ENCODE measurements around the gene ANKRD33B. TPM values are rescaled to one million over a fixed set of nuclear protein-coding genes. Genes with fewer than 3 reads are reported as not detected.
"Not testable (repeated sequence)": the region's sequence is repeated elsewhere in the genome, so short reads cannot be mapped to it uniquely, and the experiment has no call there.

ANKRD33B gene
- total RNA-seq, 1 donor from 2014 or later: 2.9 TPM

DNA sequence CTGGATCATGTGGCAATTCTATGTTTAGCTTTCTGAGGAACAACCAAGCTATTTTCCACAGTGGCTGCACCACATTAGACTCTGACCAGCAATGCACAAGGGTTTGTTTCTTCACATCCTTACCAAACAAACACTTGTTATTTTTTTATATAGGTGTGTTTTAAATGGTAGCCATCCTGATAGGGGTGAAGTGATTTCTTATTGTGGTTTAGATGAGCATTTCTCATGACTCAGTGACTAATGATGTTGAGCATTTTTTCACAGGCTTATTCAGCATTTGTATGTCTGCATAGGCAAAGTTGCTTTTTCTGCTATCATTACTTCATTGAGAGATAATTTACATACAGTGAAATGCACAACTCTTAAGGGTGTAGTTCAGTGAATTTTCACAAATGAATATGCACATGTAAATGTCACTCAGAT is 36.0 kb downstream of the ANKRD33B start:
- DNase-seq (no peak), ATAC-seq (ENCODE audit: poor library complexity) (no peak)
- intact Hi-C loops (cut with DNase I): no loop called here

DNA sequence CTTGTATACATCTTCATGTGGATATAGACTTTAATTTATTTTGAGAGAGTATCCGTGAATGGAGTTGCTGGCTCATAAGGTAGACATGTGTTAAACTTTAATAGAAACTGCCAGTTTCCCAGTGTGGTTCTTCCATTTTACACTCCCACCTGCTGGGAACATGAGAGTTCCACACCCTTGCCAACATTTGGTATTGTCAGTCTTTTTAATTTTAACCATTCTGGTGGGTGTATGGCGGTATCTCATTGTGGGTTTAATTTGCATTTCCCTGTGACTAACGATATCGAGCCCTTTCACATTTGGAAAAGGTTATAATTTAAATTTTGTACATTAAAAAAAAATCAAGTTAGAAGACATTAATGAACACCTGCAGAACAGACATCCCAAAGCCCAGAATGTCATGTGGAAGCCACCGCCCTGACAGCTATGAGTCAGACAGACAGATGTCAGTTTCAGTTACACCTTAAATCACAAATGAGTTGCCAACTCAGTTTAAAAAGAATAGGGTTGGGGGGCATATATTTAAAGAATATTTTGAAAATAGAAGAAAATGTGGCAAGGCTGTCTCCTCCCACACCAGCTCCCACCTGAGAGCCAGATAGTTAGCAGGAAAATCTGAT is 36.9 kb downstream of the ANKRD33B start:
- ATAC-seq (ENCODE audit: poor library complexity) (no peak), DNase-seq (no peak)
- intact Hi-C loops (cut with DNase I): no loop called here

DNA sequence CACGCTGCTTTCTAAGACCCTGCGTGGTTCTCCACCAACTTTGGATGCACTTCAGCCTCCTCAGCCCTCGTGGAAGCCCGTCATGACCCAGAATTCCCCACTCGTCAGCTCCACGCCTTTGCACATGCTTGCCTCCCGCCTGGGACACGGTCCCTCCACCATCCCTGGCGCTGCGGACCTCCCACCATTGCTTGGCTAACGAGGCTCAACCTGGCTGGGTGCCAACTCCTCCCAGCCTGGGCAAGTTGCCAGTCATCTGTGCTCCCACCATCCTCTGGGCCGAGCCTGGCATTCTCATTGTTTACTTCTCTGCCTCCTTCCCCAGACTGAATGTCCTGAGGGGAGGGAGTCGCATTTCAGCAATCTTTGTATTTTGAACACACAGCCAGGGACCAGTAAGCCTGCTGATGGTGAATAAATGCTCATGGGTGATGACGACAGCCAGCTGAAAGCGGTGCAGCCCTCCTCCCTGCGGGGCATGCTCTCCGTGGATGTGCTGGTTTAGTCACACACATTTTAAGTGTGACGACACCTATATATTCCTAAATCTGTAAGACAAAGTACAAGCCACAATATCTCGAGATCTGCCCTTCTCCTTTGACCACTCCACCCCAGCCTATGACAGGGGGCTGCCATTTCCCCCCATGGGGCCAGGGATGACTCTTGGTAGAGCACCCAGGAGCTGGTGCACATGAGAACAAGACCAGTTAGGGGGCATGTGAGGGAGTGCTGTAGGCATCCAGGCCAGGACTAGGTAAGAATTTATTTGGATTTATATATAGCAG is 37.6 kb downstream of the ANKRD33B start:
- intact Hi-C loops (cut with DNase I): no loop called here

DNA sequence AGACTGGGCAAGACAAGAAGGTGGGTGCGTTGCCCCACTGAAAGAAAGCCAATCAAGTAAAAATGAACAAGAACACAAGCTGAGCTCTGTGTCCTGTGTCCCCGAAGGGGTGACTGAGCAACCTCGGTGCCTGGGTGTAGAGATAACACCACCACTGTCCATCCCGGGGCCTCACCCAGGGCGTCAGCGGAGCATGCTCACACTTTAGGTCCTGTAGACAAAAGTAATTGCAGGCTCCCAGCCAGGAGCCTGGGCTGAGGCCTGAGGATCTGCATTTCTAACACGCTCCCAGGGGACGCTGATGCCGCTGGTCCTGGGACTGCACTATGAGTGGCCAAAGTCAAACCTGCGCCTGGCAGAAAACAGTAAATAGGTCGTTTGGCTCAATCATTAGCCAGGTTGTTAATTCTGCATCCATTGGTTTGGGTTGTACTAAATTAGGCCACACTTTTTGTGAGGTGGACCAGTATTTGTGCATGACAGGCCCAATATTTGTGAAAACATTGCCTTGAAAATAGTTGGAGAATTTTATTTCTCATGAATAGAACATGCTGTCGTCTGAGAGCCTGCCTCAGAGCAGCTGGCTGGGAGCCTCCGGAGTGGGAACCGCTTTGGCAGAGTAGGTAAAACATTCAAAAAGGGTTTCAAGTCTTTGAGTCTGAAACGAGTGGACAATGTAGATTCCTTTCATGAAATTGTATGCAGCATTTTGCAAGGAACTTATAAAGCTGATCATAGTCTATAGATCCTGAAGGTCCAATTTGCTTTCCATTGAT is 38.3 kb downstream of the ANKRD33B start:
- intact Hi-C loops (cut with DNase I): no loop called here
- ATAC-seq (ENCODE audit: poor library complexity): peak; percentile 44
- DNase-seq: peak; percentile 68

More for the DNA sequence above, 37.6 kb downstream of the ANKRD33B start:
- DNase-seq (peak; percentile 94), ATAC-seq (ENCODE audit: poor library complexity) (peak; percentile 90)

DNA sequence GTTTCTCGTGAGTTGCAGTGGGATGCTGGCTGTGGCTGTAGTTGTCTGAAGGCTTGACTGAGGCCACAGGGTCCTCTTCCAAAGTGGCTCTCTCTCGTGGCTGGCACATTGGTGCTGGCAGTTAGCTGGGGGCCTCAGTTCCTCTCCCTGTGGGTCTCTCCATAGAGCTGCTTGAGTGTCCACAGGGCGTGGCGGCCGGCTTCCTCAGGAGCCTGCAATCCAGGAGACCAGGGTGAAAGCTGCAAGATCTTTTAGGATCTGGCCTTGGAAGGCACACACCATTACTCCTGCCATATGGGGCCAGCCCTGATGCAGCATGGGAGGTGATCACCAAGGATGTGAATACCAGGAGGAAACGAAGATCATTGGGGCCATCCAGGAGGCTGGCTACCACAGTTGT is 41.1 kb downstream of the ANKRD33B start:
- intact Hi-C loops (cut with DNase I): loop anchor here (5.0 kb wide), 1 partner anchor 43 kb away; the partner anchor contains the start of gene ANKRD33B
- DNase-seq: no peak

DNA sequence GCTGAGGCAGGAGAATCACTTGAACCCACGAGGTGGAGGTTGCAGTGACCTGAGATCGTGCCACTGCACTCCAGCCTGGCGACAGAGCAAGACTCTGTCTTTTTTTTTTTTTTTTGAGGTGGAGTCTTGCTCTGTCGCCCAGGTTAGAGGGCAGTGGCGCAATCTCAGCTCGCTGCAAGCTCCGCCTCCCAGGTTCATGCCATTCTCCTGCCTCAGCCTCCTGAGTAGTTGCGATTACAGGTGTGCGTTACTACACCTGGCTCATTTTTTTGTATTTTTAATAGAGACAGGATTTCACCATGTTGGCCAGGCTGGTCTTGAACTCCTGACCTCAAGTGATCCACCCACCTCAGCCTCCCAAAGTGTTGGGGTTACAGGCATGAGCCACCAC is 42.8 kb downstream of the ANKRD33B start:
- intact Hi-C loops (cut with DNase I): loop anchor here (5.0 kb wide), 1 partner anchor 44 kb away; the partner anchor contains the start of gene ANKRD33B

More for the DNA sequence above, 41.1 kb downstream of the ANKRD33B start:
- no peak for ATAC-seq (ENCODE audit: poor library complexity)

DNA sequence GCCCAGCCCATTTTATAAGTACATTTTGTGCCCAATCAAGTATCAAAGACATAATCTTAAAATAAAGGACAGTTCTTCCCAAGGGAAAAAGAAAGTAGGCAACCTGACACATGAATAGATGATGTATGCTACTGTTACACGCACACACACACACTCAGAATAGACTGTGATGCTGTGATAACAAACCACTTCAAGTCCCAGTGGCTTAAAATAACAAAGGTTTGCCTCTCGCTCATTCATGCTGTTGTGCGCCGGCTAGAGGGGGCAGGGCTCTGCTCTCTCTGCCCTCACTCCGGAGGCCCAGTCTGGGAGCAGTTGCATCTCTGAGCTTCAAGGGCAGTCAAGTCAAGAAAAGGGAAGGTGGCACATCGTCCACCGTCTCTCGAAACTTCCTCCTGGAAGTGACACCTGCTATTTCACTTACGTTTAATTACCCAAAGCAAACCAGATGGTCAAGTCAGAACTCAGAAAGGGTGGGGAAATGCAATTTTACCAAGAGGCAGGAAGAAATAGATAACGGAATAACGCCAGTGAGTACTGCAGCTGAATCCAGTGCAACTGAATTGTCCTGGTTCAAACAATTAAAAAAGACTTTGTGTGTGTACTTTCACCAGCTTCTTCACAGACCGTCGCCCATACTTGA is 43.3 kb downstream of the ANKRD33B start:
- DNase-seq: peak; percentile 68
- intact Hi-C loops (cut with DNase I): loop anchor here (5.0 kb wide), 1 partner anchor 45 kb away; the partner anchor contains the start of gene ANKRD33B
- ATAC-seq (ENCODE audit: poor library complexity): peak; percentile 84

More for the DNA sequence above, 42.8 kb downstream of the ANKRD33B start:
- not testable (repeated sequence) for ATAC-seq (ENCODE audit: poor library complexity); DNase-seq

DNA sequence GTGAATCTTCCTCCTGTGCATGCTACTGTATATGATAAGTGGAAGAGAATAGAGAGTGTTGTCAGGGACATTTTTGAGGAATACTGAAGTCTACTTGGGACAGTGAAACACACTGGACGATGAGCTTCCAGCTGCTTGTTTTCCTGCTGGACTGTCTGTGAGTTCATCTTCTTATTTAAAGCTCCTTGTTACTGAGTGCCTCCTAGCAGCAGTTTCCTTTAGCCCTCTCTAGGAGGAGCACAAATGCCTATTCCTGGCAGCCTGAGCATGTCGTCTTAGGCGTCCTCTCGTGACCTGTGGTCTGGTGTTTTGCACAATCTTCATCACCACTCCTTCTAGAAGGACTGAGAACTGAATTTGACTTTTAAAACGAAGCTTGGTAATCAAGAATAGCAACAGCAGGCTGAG is 43.8 kb downstream of the ANKRD33B start:
- peak; percentile 91 for ATAC-seq (ENCODE audit: poor library complexity)
- DNase-seq: peak; percentile 62
- intact Hi-C loops (cut with DNase I): loop anchor here (5.0 kb wide), 1 partner anchor 45 kb away; the partner anchor contains the start of gene ANKRD33B

DNA sequence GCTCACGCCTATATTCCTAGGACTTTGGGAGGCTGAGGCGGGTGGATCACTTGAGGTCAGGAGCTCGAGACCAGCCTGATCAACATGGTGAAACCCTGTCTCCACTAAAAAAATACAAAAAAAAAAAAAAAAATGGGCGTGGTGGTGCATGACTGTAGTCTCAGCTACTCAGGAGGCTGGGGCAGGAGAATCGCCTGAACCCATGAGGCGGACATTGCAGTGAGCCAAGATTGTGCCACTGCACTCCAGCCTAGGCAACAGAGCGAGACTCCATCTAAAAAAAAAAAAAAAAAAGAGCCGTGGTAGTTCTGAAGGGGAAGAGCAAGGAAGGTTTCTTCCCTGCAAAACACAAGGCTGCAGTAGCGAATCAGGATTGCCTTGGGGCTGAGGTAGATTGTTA is 44.2 kb downstream of the ANKRD33B start:
- peak; percentile 5 for ATAC-seq (ENCODE audit: poor library complexity)
- intact Hi-C loops (cut with DNase I): loop anchor here (5.0 kb wide), 1 partner anchor 46 kb away; the partner anchor contains the start of gene ANKRD33B
- DNase-seq: not testable (repeated sequence)

DNA sequence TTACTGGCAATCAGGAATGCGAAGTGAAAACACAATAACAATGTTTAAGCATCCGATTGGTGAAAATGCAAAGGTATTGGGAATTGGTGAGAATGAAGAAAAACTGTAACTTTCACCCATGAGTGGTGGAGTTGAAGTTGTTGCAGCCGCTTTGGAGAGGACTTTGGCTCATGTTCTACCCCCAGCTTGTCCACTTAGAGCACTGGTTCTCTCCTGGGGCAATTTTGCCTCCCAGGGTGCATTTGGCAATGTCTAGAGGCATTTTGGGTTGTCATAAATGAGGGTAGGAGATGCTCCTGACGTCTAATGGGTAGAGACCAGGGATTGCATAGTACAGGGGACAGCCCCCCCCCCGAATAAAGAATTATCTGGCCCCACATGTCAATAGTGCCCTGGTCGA is 46.2 kb downstream of the ANKRD33B start:
- ATAC-seq (ENCODE audit: poor library complexity) (no peak), DNase-seq (no peak)
- intact Hi-C loops (cut with DNase I): no loop called here

DNA sequence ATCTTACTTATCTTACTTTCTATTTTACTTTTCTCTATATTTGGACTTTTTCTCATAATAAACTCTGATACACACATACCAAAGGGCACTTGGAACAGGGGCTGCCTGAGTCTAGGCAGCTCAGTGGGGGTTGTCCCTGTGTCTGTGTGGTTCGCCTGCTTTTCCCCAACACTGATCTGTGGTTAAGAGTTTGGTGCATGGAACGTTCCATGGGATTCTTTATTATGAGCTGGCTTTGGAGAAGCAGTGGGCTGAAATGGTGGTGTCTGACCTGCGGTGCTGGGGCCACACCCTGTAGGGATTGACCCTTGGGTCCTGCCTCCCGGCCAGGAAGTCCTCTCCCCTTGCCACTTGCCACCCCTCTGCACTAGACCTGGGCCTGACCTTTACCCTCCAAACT is 47.4 kb downstream of the ANKRD33B start:
- ATAC-seq (ENCODE audit: poor library complexity) (no peak), DNase-seq (no peak)
- intact Hi-C loops (cut with DNase I): no loop called here

DNA sequence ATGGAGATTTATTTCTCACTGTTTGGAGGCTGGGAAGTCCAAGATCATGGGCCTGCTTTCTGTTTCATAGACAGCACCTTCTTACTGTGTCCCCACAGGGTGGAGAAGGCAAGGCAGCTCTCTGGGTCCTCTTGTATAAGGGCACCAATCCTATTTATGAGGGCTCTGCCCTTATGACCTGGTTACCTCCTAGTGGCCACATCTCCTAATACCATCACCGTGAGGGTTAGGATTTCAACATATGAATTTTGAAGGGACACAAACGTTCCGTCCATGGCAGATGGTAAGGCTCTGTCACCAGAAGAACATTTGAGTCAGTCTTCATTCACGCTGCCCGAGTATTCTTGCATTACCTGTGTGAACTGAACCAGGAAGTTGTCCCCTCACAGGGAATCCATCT is 48.4 kb downstream of the ANKRD33B start:
- intact Hi-C loops (cut with DNase I): no loop called here
- no peak for DNase-seq
- no peak for ATAC-seq (ENCODE audit: poor library complexity)

DNA sequence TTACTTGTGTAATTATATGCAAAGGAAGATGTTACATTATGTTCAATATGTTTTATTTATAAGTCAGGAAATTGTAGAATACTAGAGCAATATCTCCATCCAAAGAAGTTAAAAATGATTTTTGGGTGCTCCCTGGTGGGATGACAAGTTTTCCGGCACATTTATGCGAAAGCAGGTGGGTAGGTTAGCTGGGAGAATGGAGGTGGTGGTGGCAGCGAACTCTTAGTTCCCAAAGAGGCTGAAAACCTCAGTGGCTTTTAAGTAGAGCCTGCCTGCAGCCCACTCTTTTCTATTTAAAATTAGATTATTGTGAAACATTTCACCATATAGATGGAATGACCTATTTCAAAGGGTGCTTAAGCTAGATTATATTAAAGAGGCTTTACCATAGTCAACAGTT is 51.8 kb downstream of the ANKRD33B start:
- intact Hi-C loops (cut with DNase I): no loop called here
- ATAC-seq (ENCODE audit: poor library complexity) (no peak), DNase-seq (no peak)

DNA sequence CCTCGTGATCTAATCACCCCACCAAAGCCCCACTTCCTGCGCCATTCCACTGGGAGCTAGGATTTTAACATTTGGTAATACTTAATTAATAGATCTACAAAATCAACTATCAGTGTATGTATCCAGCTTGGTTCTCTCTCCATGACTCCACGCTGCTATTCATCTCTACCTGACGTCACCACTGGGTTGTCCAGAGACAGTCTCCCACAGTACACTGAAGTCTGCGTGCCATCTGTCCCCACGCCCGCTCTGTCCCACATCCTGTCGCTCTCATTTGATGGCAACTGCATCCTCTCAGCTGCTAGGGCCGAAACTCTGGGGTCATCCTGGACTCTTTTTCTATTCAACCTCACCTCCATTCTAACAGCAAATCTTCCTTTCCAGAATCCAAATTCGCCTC is 53.2 kb downstream of the ANKRD33B start:
- no peak for DNase-seq
- intact Hi-C loops (cut with DNase I): no loop called here
- no peak for ATAC-seq (ENCODE audit: poor library complexity)

DNA sequence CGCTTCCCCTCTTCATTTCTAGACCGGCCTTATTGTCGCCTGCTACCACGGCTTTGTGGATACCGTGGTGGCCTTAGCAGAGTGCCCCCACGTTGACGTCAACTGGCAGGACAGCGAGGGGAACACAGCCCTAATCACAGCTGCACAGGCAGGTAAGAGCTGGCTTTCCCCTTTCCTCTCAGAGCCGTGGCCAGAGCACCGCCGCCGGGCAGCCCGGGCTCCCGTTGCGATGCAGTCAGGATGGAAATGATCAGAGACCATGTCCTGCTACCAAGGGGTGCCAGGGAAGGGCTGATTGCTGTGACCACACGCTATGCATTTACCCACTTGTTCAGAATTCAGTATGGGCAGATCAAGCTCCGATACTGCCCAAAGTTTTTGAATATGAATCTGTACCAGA is 54.4 kb downstream of the ANKRD33B start:
- DNase-seq (no peak), ATAC-seq (ENCODE audit: poor library complexity) (no peak)
- intact Hi-C loops (cut with DNase I): no loop called here

DNA sequence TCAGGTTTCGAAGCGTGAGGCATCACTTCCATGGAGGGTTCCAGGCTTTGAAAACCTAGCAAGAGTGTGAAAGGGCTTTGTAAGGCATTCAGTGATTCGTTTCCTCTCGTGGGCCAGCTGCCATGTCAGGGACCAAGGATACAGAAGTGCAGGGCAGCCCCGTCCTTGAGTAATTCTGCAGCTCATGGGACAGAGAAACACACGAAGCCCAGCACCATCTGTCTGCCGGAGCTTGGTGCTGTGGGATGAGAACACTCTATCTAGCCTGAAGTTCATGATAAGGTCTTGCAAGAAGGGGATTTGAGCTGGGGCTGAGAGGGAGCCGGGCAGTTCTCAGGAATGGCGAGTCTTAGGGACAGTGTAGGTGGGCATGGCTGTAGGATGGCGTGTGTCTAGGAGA is 55.8 kb downstream of the ANKRD33B start:
- no peak for ATAC-seq (ENCODE audit: poor library complexity)
- intact Hi-C loops (cut with DNase I): no loop called here
- no peak for DNase-seq

DNA sequence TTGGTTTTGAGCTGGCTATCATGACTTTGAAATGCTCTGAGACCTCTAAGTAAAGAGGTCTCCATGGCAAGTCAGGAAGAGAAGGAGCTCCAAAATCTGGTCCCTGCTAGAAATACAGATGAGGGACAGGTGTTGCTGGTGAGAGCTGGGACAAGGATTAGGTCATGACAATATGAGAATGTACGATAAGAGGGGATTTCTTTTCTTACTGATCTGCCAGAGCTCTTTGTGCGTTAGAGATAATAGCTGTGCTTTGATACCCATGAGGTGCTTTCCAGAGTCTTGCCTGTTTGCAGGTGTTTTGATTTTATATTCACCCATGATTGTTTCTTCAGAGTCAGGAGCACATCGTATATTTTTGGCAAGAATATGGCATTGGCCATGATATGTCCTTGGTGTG is 56.5 kb downstream of the ANKRD33B start:
- DNase-seq (no peak), ATAC-seq (ENCODE audit: poor library complexity) (no peak)
- intact Hi-C loops (cut with DNase I): no loop called here

DNA sequence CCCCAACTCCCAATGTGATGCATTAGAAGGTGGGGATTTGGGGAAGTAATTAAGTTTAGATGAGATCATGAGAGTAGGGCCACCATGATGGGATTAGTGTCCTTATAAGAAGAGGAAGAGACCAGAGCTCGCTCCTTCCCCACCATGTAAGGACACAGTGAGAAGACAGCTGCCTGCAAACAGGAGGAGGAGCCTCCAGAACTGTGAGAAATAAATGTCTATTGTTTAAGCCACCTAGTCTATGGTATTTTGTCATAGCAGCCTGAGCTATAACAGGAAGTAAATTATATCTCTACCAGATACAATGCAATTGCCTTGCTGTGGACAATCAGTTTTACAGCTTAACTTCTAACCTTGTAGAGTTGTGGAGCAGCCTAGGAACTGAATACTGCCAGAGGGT is 58.0 kb downstream of the ANKRD33B start:
- no peak for ATAC-seq (ENCODE audit: poor library complexity)
- intact Hi-C loops (cut with DNase I): no loop called here

DNA sequence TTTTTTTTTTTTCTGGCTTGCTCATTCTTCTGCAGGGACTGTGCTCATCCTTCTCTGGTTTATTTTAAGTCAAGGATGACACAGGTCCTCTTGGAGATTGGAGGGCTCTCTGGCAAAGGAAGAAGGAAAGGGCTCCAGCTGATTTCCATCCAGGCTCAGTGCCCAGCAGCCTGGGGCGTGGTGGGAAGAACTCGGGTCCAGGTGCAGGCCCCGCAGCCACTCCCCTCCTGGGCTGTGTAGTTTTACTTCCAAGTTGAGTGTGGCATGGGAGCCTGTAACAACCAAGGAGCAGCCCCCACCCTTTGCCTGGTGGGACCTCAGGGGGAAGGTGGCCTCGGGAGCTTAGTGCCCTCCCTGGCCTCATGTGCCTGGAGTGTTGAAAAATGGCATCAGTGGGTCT is 58.9 kb downstream of the ANKRD33B start:
- ATAC-seq (ENCODE audit: poor library complexity): no peak
- intact Hi-C loops (cut with DNase I): no loop called here
- DNase-seq: no peak

More for the DNA sequence above, 58.0 kb downstream of the ANKRD33B start:
- no peak for DNase-seq
